Panc1 (cell line): ENCODE measurements around the gene METTL5. TPM values are rescaled to one million over a fixed set of nuclear protein-coding genes. Genes with fewer than 3 reads are reported as not detected.
"Not testable (repeated sequence)": the region's sequence is repeated elsewhere in the genome, so short reads cannot be mapped to it uniquely, and the experiment has no call there.

Source experiments
- ATAC-seq: fragments of 200-7000 bp; cut with Tn5 transposase; 2 replicates; pipeline ENCODE4 v1.9.1; 2020; ENCODE audit warnings: mild to moderate bottlenecking, moderate library complexity
- BruUV-seq: library from RNA; stranded (reverse); fragments of 400-500 nt; replicated peaks from 2 replicates; lab custom pipeline; 2021; lab: Mats Ljungman, UMichigan
- CTCF ChIA-PET: fragments of 300-600 bp; sonication (Branson Sonifier 250); formaldehyde crosslinking; loops from one replicate; lab custom pipeline; 2022; ENCODE audit warnings: antibody characterized with exemption; lab: Charles Lee
- POLR2A ChIA-PET: fragments of 300-600 bp; sonication (Branson Sonifier 250); formaldehyde crosslinking; loops from one replicate; lab custom pipeline; 2022; ENCODE audit warnings: antibody characterized with exemption; lab: Charles Lee
- DNase-seq: peaks from one replicate; pipeline ENCODE4 v3.0.0-alpha.2; 2010; ENCODE audit warnings: low read depth, low spot score
- H3K27ac ChIP-seq: 2 replicates; pipeline ENCODE4 v1.5.1; 2011; ENCODE audit warnings: mild to moderate bottlenecking, low read length, inconsistent platforms
- H3K27me3 ChIP-seq: fragments of 200-500 bp; sonication (Bioruptor generic); 2 replicates; pipeline ENCODE4 v1.6.0; 2014; ENCODE audit warnings: low read length, inconsistent platforms; ENCODE audit not compliant: control insufficient read depth, insufficient read depth
- H3K36me3 ChIP-seq: fragments of 200-500 bp; sonication (Bioruptor generic); 2 replicates; pipeline ENCODE4 v1.5.1; 2014; ENCODE audit warnings: inconsistent platforms, mild to moderate bottlenecking, low read length, moderate library complexity; ENCODE audit not compliant: control insufficient read depth, insufficient read depth
- H3K4me1 ChIP-seq: 2 replicates; pipeline ENCODE4 v1.5.1; 2011; ENCODE audit warnings: inconsistent platforms, mild to moderate bottlenecking, low read length, moderate library complexity; ENCODE audit not compliant: control insufficient read depth, insufficient read depth
- H3K4me3 ChIP-seq, 2 experiments: 2 replicates each; pipeline ENCODE4 v1.5.1; 2011 to 2012; ENCODE audit warnings: low read depth in 2 of 2, low read length in 2 of 2, mild to moderate bottlenecking in 2 of 2, inconsistent platforms in 1 of 2, moderate library complexity in 1 of 2
- H3K9me3 ChIP-seq: fragments of 200-500 bp; sonication (Bioruptor generic); 2 replicates; pipeline ENCODE4 v1.5.1; 2014; ENCODE audit warnings: low read depth, mild to moderate bottlenecking, inconsistent platforms, low read length, moderate library complexity; ENCODE audit not compliant: control insufficient read depth, insufficient read depth
- CTCF ChIP-seq: fragments of 450-650 bp; IDR thresholded peaks from 2 replicates; pipeline ENCODE4 v1.5.1; 2017; ENCODE audit warnings: mild to moderate bottlenecking
- POLR2AphosphoS5 ChIP-seq: IDR thresholded peaks from 2 replicates; pipeline ENCODE4 v1.6.1; 2012; ENCODE audit warnings: mild to moderate bottlenecking, low read depth, low read length, moderate library complexity
- REST ChIP-seq, 2 experiments: IDR thresholded peaks; 2 replicates each; pipeline ENCODE4 v1.6.1; 2011 to 2012; ENCODE audit warnings: low read depth in 2 of 2, control low read depth in 1 of 2, low read length in 1 of 2, mild to moderate bottlenecking in 1 of 2, moderate library complexity in 1 of 2; ENCODE audit not compliant: insufficient read depth in 1 of 2
- SIN3A ChIP-seq: IDR thresholded peaks from 2 replicates; pipeline ENCODE4 v1.6.1; 2012; ENCODE audit warnings: low read depth, mild to moderate bottlenecking, low read length, moderate library complexity, borderline replicate concordance; ENCODE audit not compliant: insufficient read depth
- TCF7L2 ChIP-seq: IDR thresholded peaks from 2 replicates; pipeline ENCODE4 v1.6.1; 2011; ENCODE audit warnings: mild to moderate bottlenecking, low read depth, low read length, inconsistent platforms
- in situ Hi-C: cut with HindIII; loops from 2 replicates; pipeline ENCODE4 v1.10.0; 2016; ENCODE audit warnings: low sequenced_read_pairs, low pct_unique_long_range_greater_than_20kb
- intact Hi-C: fragments of 100-400 bp; cut with micrococcal nuclease; formaldehyde crosslinking; loops from one replicate; pipeline ENCODE4 v1.10.0; 2022; ENCODE audit not compliant: unreplicated experiment
- total RNA-seq: library from RNA; stranded (reverse); gene quantifications from one replicate; pipeline ENCODE4 v1.2.1, GENCODE V29; 2021; ENCODE audit not compliant: unreplicated experiment

The METTL5 gene
- total RNA-seq, 1 experiment from 2014 or later: 81.4 TPM

- intact Hi-C loops (no loop called here), in situ Hi-C loops (no loop called here)
- CTCF ChIA-PET: no interaction called here
- POLR2A ChIA-PET: no interaction called here
- H3K27ac ChIP-seq: no peak overlapping the region
- H3K4me3 ChIP-seq: no peak overlapping the region
- no peaks in the 10 kb centered on the region for H3K36me3 ChIP-seq
- no peaks in the 10 kb centered on the region for H3K27me3 ChIP-seq
- DNase-seq: no peak
- no peaks in the 10 kb centered on the region for H3K4me1 ChIP-seq
- no peaks in the 10 kb centered on the region for H3K9me3 ChIP-seq
- no peak for ATAC-seq
- BruUV-seq: no TSS peak
- TF ChIP-seq TCF7L2 (no peak), POLR2AphosphoS5 (no peak), REST (IDR thresholded peaks at IDR 0.05; ENCODE audit: insufficient read depth in 1 of 2, low read depth in 2 of 2, low read length in 1 of 2) (no peak), SIN3A (no peak), CTCF (no peak)
These were observed 35.4 kb upstream of the METTL5 start for GRCh38 chr2:169860149-169860548.

- Histone ChIP-seq H3K27ac (no peak overlapping the region), H3K36me3 (no peaks in the 10 kb centered on the region), H3K27me3 (no peaks in the 10 kb centered on the region), H3K9me3 (no peaks in the 10 kb centered on the region), H3K4me1 (no peaks in the 10 kb centered on the region), H3K4me3 (no peak overlapping the region)
- ChIA-PET CTCF (no interaction called here), POLR2A (no interaction called here)
- in situ Hi-C loops: no loop called here
- TF ChIP-seq SIN3A (no peak), POLR2AphosphoS5 (no peak), CTCF (no peak), TCF7L2 (no peak), REST (IDR thresholded peaks at IDR 0.05; ENCODE audit: insufficient read depth in 1 of 2, low read depth in 2 of 2, low read length in 1 of 2) (no peak)
- BruUV-seq: no TSS peak
- ATAC-seq (no peak), DNase-seq (no peak)
- intact Hi-C loops: no loop called here
These were observed 34.7 kb upstream of the METTL5 start for GRCh38 chr2:169859423-169859822.

- in situ Hi-C loops, H3K36me3 ChIP-seq, BruUV-seq, H3K27me3 ChIP-seq, H3K4me1 ChIP-seq, DNase-seq, H3K9me3 ChIP-seq, CTCF ChIA-PET, H3K4me3 ChIP-seq, POLR2A ChIA-PET, intact Hi-C loops, ATAC-seq, H3K27ac ChIP-seq: not testable (repeated sequence)
These were observed 30.9 kb upstream of the METTL5 start for GRCh38 chr2:169855281-169856258.
